HEK293T (cell line): ENCODE data around the gene KAT2B.

ENCODE experiments used
- BHLHE40 ChIP-seq: fragments of 450-650 bp; IDR thresholded peaks from 2 replicates; pipeline ENCODE4 v1.6.1; 2016; ENCODE audit warnings: mild to moderate bottlenecking, moderate library complexity, borderline replicate concordance
- CTBP1 ChIP-seq: fragments of 450-650 bp; IDR thresholded peaks from 2 replicates; pipeline ENCODE4 v1.6.1; 2016; ENCODE audit warnings: borderline replicate concordance
- ELF4 ChIP-seq: fragments of 450-650 bp; IDR thresholded peaks from 2 replicates; pipeline ENCODE4 v1.6.1; 2017; ENCODE audit warnings: antibody characterized with exemption
- FOXA1 ChIP-seq: fragments of 450-650 bp; IDR thresholded peaks from 2 replicates; pipeline ENCODE4 v1.6.1; 2016; ENCODE audit warnings: mild to moderate bottlenecking
- FOXK2 ChIP-seq: fragments of 450-650 bp; IDR thresholded peaks from 2 replicates; pipeline ENCODE4 v1.6.1; 2016; ENCODE audit warnings: mild to moderate bottlenecking
- HDGF ChIP-seq: fragments of 450-650 bp; IDR thresholded peaks from 2 replicates; pipeline ENCODE4 v1.6.1; 2017; ENCODE audit warnings: antibody characterized with exemption, borderline replicate concordance
- NFRKB ChIP-seq: fragments of 450-650 bp; IDR thresholded peaks from 2 replicates; pipeline ENCODE4 v1.6.1; 2016; ENCODE audit warnings: mild to moderate bottlenecking, moderate library complexity
- SP1 ChIP-seq: fragments of 450-650 bp; IDR thresholded peaks from 2 replicates; pipeline ENCODE4 v1.6.1; 2017
- SUZ12 ChIP-seq: fragments of 450-650 bp; IDR thresholded peaks from 2 replicates; pipeline ENCODE4 v1.6.1; 2016; ENCODE audit warnings: mild to moderate bottlenecking
- TARDBP ChIP-seq: fragments of 450-650 bp; IDR thresholded peaks from 2 replicates; pipeline ENCODE4 v1.6.1; 2016
- ZNF384 ChIP-seq: fragments of 450-650 bp; IDR thresholded peaks from 2 replicates; pipeline ENCODE4 v1.6.1; 2016

GRCh38 chr3:20075197-20075596, 35.0 kb downstream of the KAT2B start:
- TF ChIP-seq TARDBP (no peak), ZNF384 (no peak), SUZ12 (no peak), HDGF (no peak), ELF4 (no peak), SP1 (no peak), NFRKB (no peak), BHLHE40 (no peak), FOXK2 (no peak), FOXA1 (no peak), CTBP1 (no peak)
